ENCODE data around the gene KEL. TPM values are rescaled to one million over a fixed set of nuclear protein-coding genes. Genes with fewer than 3 reads are reported as not detected.
A peak's percentile ranks its signal among the peaks of the same experiment; 100 is the strongest.

The KEL gene
- total RNA-seq, 2 donors from 2014 or later = 0.09 to 61.5 TPM

GRCh38 chr7:142941541-142941940 is 20.6 kb downstream of the KEL start:
- WGBS = 94% methylated on average over 7 of the region's 7 CpGs
- no peak overlapping the region for H3K27ac ChIP-seq
- no peak overlapping the region for H3K4me3 ChIP-seq
- intact Hi-C loops (cut with DNase I) = no loop called here
- TF ChIP-seq, protein P1, sequence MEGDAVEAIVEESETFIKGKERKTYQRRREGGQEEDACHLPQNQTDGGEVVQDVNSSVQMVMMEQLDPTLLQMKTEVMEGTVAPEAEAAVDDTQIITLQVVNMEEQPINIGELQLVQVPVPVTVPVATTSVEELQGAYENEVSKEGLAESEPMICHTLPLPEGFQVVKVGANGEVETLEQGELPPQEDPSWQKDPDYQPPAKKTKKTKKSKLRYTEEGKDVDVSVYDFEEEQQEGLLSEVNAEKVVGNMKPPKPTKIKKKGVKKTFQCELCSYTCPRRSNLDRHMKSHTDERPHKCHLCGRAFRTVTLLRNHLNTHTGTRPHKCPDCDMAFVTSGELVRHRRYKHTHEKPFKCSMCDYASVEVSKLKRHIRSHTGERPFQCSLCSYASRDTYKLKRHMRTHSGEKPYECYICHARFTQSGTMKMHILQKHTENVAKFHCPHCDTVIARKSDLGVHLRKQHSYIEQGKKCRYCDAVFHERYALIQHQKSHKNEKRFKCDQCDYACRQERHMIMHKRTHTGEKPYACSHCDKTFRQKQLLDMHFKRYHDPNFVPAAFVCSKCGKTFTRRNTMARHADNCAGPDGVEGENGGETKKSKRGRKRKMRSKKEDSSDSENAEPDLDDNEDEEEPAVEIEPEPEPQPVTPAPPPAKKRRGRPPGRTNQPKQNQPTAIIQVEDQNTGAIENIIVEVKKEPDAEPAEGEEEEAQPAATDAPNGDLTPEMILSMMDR (IDR thresholded peaks at IDR 0.05) = no peak
- TF ChIP-seq POLR2AphosphoS5 (IDR thresholded peaks at IDR 0.05) (no peak), POLR2A (IDR thresholded peaks at IDR 0.05) (no peak)
- H3K36me3 ChIP-seq = no peaks in the 10 kb centered on the region
- no peaks in the 10 kb centered on the region for H3K4me1 ChIP-seq (replicated peaks)
- DNase-seq (ENCODE audit: low spot score) = no peak
- H3K9me3 ChIP-seq = no peaks in the 10 kb centered on the region
- H3K27me3 ChIP-seq (replicated peaks; ENCODE audit: insufficient read depth) = no peaks in the 10 kb centered on the region

DNA sequence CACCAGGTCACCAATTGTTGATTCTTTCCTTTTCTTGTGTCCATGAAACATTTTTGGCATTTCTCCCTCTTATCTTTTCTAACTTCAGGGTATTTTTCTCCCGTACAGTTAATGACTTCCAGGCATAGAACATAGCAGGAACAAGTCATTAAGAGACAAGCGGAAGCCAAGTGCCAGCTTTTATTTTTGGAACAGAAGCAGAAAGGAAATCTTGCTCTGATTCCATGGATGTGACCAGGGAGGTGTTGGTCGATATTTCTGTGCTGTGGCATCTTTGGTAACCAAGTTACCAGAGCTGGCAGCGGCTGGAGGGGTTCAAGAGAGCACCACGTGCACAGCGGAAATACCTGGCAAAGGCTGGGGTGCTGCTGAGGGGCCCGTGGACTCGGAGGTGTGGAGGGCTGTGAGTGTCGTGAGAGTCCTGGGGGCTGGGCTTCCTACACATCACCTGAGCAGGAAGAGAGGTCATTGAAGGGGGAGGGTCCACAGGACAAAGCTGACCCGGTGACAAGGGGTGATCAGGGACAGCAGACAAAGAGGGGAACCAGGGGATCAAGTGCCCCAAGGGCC is 21.1 kb downstream of the KEL start:
- 61% methylated on average over 10 of the region's 10 CpGs for WGBS
- Histone ChIP-seq H3K27me3 (replicated peaks; ENCODE audit: insufficient read depth) (no peaks in the 10 kb centered on the region), H3K4me1 (replicated peaks) (no peaks in the 10 kb centered on the region), H3K36me3 (no peaks in the 10 kb centered on the region), H3K4me3 (no peak overlapping the region), H3K9me3 (no peaks in the 10 kb centered on the region), H3K27ac (no peak overlapping the region)
- intact Hi-C loops (cut with DNase I) = no loop called here
- DNase-seq (ENCODE audit: low spot score) = no peak
- TF ChIP-seq POLR2A (IDR thresholded peaks at IDR 0.05) (no peak), POLR2AphosphoS5 (IDR thresholded peaks at IDR 0.05) (no peak)
- TF ChIP-seq, protein P1 (IDR thresholded peaks at IDR 0.05) = no peak

DNA sequence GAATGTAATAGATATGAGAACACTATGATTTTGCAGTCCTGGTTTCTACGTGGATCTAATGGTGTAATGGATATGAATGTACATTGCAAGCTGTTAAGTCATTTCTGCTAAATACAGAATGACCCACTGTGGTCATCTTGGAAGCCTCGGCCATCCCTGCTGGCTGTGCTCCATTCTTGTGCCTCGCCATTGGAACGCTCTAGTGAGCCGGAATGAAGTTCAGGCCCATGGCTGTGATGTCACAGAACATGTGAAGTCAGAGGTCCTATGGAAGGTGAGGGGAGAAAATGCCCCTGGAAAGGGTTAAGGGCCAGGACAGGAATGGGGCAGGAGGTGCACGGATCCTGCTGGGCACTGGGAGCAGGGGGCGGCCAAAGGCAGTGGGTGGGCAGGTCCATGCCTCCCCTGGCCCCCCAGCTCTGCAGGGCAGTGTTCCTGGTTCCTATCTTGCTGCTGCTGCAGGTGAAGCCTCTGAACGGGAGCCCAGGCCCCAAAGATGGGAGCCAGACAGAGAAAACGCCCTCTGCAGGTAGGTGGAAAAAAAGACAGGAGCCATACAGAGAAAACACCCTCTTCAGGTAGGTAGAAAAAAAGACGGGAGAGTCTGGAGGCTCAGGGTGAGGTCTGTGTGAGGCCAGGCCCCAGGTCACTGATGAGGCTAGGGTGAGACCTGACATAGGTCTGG is 22.8 kb downstream of the KEL start, which contains the start of gene LLCFC1:
LLCFC1 (plus strand) TSS at position 259 of the 685 bp plus-strand sequence; CDS start at position 397, 138 bp downstream.
- Histone ChIP-seq H3K27ac (no peak within 1 kb of the TSS), H3K4me1 (replicated peaks) (no peaks in the 10 kb centered on the region), H3K27me3 (replicated peaks; ENCODE audit: insufficient read depth) (no peaks in the 10 kb centered on the region), H3K4me3 (no peak within 1 kb of the TSS), H3K36me3 (no peaks in the 10 kb centered on the region), H3K9me3 (no peaks in the 10 kb centered on the region)
- DNase-seq (ENCODE audit: low spot score) = peak; percentile 40
- intact Hi-C loops (cut with DNase I) = no loop called here
- TF ChIP-seq, protein P1 (IDR thresholded peaks at IDR 0.05) = peak in 3 of 4 experiments; percentile 36 to 56 (median 37)
- peak; percentile 18 for TF ChIP-seq POLR2AphosphoS5 (IDR thresholded peaks at IDR 0.05)
- TF ChIP-seq POLR2A (IDR thresholded peaks at IDR 0.05) = no peak
- WGBS = 73% methylated on average over 10 of the region's 10 CpGs

- DNase-seq (ENCODE audit: low spot score) = no peak
- no peaks in the 10 kb centered on the region for H3K36me3 ChIP-seq
- 94% methylated on average over 4 of the region's 4 CpGs for WGBS
- TF ChIP-seq POLR2A (IDR thresholded peaks at IDR 0.05) (no peak), POLR2AphosphoS5 (IDR thresholded peaks at IDR 0.05) (no peak)
- TF ChIP-seq, protein P1 (IDR thresholded peaks at IDR 0.05) = no peak
- H3K4me3 ChIP-seq = no peak overlapping the region
- no peaks in the 10 kb centered on the region for H3K9me3 ChIP-seq
- intact Hi-C loops (cut with DNase I) = no loop called here
- no peak overlapping the region for H3K27ac ChIP-seq
- H3K4me1 ChIP-seq (replicated peaks) = no peaks in the 10 kb centered on the region
- no peaks in the 10 kb centered on the region for H3K27me3 ChIP-seq (replicated peaks; ENCODE audit: insufficient read depth)
Measured at GRCh38 chr7:142938611-142939010, 23.6 kb downstream of the KEL start.
